Mammary epithelial cell (primary cell): ENCODE results near the gene RMP24.

Experiments used
- CTCF ChIP-seq, 2 donors: IDR thresholded peaks in 1 of 2; conservative IDR thresholded peaks in 1 of 2; 2 replicates each; pipeline ENCODE4 v1.5.1; 2011 to 2012; ENCODE audit warnings: inconsistent platforms in 2 of 2, low read length in 2 of 2, mild to moderate bottlenecking in 2 of 2, control low read depth in 1 of 2, low read depth in 1 of 2; ENCODE audit not compliant: insufficient read depth in 1 of 2; ENCODE audit errors: extremely low read depth in 1 of 2
- EZH2 ChIP-seq: IDR thresholded peaks from 2 replicates; pipeline ENCODE4 v1.6.1; 2012; ENCODE audit warnings: low read length, inconsistent platforms, borderline replicate concordance

- TF ChIP-seq CTCF (conservative IDR thresholded peaks at IDR 0.05 in 1 of 2, IDR thresholded peaks at IDR 0.05 in 1 of 2; ENCODE audit: extremely low read depth in 1 of 2, insufficient read depth in 1 of 2, low read depth in 1 of 2, low read length in 2 of 2): no peak
- no peak for TF ChIP-seq EZH2
Measured at GRCh38 chr18:35973650-35974049, 1.2 kb downstream of the RMP24 start.
